Fibroblast of mammary gland (primary cell): ENCODE measurements around the gene OR11H6.
"Not testable (repeated sequence)": the region's sequence is repeated elsewhere in the genome, so short reads cannot be mapped to it uniquely, and the experiment has no call there.

ENCODE experiments used
- DNase-seq: peaks from one replicate; pipeline ENCODE4 v3.0.0-alpha.2; 2010; ENCODE audit warnings: low read depth
- H3K4me3 ChIP-seq: 2 replicates; pipeline ENCODE4 v1.5.1; 2011; ENCODE audit warnings: low read depth, mild to moderate bottlenecking, low read length, moderate library complexity; ENCODE audit not compliant: control insufficient read depth
- CTCF ChIP-seq: conservative IDR thresholded peaks from 2 replicates; pipeline ENCODE4 v1.5.1; 2011; ENCODE audit warnings: low read depth, low read length, inconsistent platforms; ENCODE audit not compliant: control insufficient read depth, insufficient read depth

Gene OR11H6

GRCh38 chr14:20184181-20184580 is 39.3 kb upstream of the OR11H6 start:
- TF ChIP-seq CTCF: no peak
- DNase-seq: no peak
- H3K4me3 ChIP-seq: no peak overlapping the region

DNA sequence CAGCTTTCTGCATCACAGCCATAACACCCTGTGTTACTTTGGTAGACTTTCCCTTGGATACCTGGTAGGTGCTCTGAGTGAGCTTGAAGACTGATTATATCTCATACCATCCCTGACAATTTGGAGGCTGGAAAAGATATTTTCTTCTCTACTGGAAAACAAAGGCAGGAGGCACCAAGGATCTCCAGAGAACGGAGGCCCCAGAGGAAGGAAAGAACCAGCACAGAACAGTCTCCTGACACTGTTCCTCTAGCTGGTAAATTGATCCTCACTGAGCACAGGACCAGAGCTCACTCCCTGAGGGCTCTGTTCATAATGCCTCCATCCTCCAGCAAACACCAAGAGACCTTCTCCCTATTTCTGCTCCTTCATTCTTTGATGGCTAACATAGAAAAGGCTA is 32.9 kb upstream of the OR11H6 start, which contains the start of gene OR11G2:
Gene OR11G2 (plus strand): TSS at position 301 of the 400 bp plus-strand sequence. CDS start 6,542 bp downstream, outside the sequence.
- no peak for TF ChIP-seq CTCF
- no peak within 1 kb of the TSS for H3K4me3 ChIP-seq
- DNase-seq: no peak

- DNase-seq: no peak
- no peak for TF ChIP-seq CTCF
- no peak overlapping the region for H3K4me3 ChIP-seq
Observed at GRCh38 chr14:20191396-20191795, 32.1 kb upstream of the OR11H6 start.

GRCh38 chr14:20194101-20194500 is 29.4 kb upstream of the OR11H6 start:
- no peak overlapping the region for H3K4me3 ChIP-seq
- DNase-seq: no peak
- no peak for TF ChIP-seq CTCF

DNA sequence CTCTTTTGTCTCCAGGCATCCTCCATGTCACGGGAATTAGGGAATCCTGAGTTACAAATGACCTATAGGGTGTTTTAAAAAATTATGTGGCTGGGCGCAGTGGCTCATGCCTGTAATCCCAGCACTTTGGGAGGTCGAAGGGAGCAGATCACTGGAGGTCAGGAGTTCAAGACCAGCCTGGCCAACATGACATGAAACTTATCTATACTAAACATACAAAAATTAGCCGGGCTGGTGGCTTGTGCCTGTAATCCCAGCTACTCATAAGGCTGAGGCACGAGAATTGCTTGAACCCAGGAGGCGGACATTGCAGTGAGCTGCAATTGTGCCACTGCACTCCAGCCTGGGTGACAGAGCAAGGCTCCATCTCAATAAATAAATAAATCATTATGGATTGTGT is 28.3 kb upstream of the OR11H6 start:
- H3K4me3 ChIP-seq, DNase-seq: not testable (repeated sequence)

DNA sequence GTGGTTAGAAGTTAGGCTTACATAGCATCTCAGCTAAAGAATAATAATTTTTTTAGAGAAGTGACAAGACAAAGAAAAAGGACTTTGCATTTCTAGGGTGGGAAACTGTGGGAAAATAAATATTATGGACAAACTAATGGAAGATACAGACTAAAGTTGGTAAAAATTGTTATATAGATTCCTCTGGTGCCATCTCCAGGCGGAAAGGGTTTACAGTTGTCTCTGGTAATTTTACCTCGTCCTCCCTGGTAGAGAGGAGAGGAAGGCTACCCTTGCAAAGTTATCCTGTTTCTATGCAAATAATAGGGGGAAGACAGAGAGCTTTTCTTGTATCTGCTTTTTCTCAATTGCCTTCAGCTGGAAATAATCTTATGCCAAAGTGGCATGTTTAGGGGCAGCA is 27.6 kb upstream of the OR11H6 start:
- no peak overlapping the region for H3K4me3 ChIP-seq
- DNase-seq: no peak
- no peak for TF ChIP-seq CTCF

DNA sequence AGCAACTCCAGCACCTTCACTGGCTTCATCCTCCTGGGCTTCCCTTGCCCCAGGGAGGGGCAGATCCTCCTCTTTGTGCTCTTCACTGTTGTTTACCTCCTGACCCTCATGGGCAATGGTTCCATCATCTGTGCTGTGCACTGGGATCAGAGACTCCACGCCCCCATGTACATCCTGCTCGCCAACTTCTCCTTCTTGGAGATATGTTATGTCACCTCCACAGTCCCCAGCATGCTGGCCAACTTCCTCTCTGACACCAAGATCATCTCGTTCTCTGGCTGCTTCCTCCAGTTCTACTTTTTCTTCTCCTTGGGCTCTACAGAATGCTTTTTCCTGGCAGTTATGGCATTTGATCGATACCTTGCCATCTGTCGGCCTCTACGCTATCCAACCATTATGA is 26.1 kb upstream of the OR11H6 start:
- DNase-seq: no peak

More for the DNA sequence above, 26.1 kb upstream of the OR11H6 start:
- no peak for TF ChIP-seq CTCF
- no peak overlapping the region for H3K4me3 ChIP-seq
